ENCODE results near the gene ANKMY2.

GRCh38 chr7:16694806-16695205 is 49.3 kb upstream of the ANKMY2 start:
- TF ChIP-seq CTCF (conservative IDR thresholded peaks at IDR 0.05 in 1 of 2, IDR thresholded peaks at IDR 0.05 in 1 of 2; ENCODE audit: low read depth in 1 of 2, low read length in 2 of 2) (no peak), EZH2 (IDR thresholded peaks at IDR 0.05; ENCODE audit: low read length, missing control alignments) (no peak)
